WERI-Rb-1 (cell line): ENCODE measurements around the gene DYNC1LI2.
"Not testable (repeated sequence)": the region's sequence is repeated elsewhere in the genome, so short reads cannot be mapped to it uniquely, and the experiment has no call there.

Source experiments
- DNase-seq: peaks from one replicate; pipeline ENCODE4 v3.0.0-alpha.2; 2020
- H3K27ac ChIP-seq: fragments of 250-450 bp; sonication (Bioruptor Pico); 2 replicates; pipeline ENCODE4 v1.5.1; 2020; ENCODE audit warnings: mild to moderate bottlenecking, moderate library complexity
- H3K27me3 ChIP-seq: fragments of 250-450 bp; sonication (Bioruptor Pico); 2 replicates; pipeline ENCODE4 v1.5.1; 2021; ENCODE audit warnings: mild to moderate bottlenecking, low read depth, moderate library complexity; ENCODE audit not compliant: insufficient read depth, severe bottlenecking
- H3K36me3 ChIP-seq: fragments of 250-450 bp; sonication (Bioruptor Pico); 2 replicates; pipeline ENCODE4 v1.5.1; 2020; ENCODE audit warnings: mild to moderate bottlenecking, moderate library complexity
- H3K4me3 ChIP-seq: 2 replicates; pipeline ENCODE4 v1.5.1; 2011; ENCODE audit warnings: low read depth, mild to moderate bottlenecking, control low read depth, low read length
- H3K9me3 ChIP-seq: fragments of 250-450 bp; sonication (Bioruptor Pico); 2 replicates; pipeline ENCODE4 v1.5.1; 2021; ENCODE audit warnings: mild to moderate bottlenecking, moderate library complexity; ENCODE audit not compliant: severe bottlenecking
- TF ChIP-seq, protein P1 (sequence below): IDR thresholded peaks from 2 replicates; pipeline ENCODE4 v1.5.1; 2011; ENCODE audit warnings: low read depth, mild to moderate bottlenecking, control low read depth, inconsistent platforms, low read length

Gene DYNC1LI2

DNA sequence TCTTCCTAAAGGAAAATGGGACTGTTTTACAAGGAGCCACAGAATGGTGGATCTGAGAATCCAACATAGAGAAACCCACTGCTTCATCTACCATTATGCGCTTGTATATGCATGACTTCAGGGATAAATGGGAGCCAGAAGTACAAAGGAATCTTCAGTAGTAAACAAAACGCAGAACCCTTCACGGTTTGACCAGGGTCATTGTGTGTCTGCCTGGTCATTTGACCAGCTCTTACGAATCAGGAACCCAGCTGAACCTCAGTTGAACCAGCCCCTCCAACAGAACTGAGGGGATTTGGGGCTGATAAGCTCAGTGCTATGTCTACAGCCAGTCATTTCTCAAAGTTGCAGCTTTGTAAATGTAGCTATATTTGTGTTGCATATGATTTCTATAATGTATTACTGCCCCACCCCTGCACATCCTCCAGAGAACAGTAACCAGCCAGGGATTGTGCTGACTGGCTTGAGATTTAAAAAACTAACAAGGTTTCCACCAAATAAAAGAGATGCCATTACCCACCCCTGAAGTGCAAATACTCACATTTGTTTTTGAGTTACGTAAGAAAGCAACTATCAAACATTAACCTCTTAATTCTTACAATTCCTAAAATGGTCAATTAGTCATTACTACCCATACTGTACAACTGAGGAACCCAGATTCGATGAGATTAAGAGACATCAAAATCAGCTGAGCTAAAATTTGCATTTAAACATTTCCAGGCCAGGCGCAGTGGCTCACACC lies 61.1 kb downstream of the DYNC1LI2 start:
- Histone ChIP-seq H3K9me3 (no peaks in the 10 kb centered on the region), H3K36me3 (no peaks in the 10 kb centered on the region; the same call in 1 of the 2 replicates), H3K27ac (no peak overlapping the region), H3K4me3 (no peak overlapping the region), H3K27me3 (no peaks in the 10 kb centered on the region)
- TF ChIP-seq, protein P1, sequence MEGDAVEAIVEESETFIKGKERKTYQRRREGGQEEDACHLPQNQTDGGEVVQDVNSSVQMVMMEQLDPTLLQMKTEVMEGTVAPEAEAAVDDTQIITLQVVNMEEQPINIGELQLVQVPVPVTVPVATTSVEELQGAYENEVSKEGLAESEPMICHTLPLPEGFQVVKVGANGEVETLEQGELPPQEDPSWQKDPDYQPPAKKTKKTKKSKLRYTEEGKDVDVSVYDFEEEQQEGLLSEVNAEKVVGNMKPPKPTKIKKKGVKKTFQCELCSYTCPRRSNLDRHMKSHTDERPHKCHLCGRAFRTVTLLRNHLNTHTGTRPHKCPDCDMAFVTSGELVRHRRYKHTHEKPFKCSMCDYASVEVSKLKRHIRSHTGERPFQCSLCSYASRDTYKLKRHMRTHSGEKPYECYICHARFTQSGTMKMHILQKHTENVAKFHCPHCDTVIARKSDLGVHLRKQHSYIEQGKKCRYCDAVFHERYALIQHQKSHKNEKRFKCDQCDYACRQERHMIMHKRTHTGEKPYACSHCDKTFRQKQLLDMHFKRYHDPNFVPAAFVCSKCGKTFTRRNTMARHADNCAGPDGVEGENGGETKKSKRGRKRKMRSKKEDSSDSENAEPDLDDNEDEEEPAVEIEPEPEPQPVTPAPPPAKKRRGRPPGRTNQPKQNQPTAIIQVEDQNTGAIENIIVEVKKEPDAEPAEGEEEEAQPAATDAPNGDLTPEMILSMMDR = no peak
- DNase-seq = no peak

DNA sequence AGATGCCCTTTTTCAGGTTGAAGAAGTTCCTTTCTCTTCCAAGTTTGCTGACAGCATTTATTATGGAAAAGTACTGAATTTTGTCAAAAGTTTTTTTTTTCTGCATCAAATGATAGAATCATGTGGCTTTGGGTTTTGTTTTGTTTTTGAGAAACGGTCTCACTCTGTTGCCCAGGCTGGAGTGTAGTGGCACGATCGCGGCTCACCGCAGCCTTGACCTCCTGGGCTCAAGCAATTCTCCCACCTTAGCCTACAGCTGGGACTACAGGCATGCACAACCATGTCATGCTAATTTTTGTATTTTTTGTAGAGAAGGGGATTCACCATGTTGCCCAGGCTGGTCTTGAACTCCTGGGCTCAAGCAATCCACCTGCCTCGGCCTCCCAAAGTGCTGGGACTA lies 62.1 kb downstream of the DYNC1LI2 start:
- no peaks in the 10 kb centered on the region; the same call in 1 of the 2 replicates for H3K36me3 ChIP-seq
- TF ChIP-seq, protein P1 = no peak
- no peaks in the 10 kb centered on the region for H3K27me3 ChIP-seq
- no peak overlapping the region for H3K4me3 ChIP-seq
- no peaks in the 10 kb centered on the region for H3K9me3 ChIP-seq
- H3K27ac ChIP-seq = no peak overlapping the region
- DNase-seq = no peak

DNA sequence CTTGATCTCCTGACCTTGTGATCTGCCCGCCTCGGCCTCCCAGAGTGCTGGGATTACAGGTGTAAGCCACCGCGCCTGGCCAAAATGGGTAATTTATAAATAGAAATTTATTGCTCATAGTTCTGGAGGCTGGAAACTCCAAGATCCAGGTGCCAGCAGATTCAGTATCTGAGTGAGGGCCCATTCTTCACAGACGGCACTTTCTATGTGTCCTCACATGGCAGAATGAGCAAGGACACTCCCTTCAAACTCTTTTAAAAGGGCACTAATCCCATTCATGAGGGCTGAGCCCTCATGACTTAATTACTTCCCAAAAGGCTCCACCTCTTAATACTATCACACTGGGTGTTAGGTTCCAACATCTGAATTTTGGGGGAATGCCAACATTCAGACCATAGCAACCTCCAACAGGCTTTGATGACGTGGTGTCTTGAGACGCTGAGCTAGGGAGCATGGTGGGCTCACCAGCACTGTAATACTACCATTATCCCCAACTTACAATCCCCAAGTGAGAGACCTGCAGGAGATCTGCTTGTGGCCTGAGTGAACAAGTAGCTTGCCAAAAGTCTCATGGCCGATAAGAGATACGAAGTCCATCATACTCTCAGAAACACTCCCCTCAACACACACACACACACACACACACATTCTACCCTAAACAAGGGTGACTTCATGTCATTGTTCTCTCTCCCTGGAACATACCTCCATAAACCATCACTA lies 63.3 kb downstream of the DYNC1LI2 start:
- Histone ChIP-seq H3K4me3 (no peak overlapping the region), H3K27me3 (no peaks in the 10 kb centered on the region), H3K27ac (no peak overlapping the region), H3K9me3 (no peaks in the 10 kb centered on the region), H3K36me3 (no peaks in the 10 kb centered on the region; the same call in 1 of the 2 replicates)
- TF ChIP-seq, protein P1 = no peak
- no peak for DNase-seq

DNA sequence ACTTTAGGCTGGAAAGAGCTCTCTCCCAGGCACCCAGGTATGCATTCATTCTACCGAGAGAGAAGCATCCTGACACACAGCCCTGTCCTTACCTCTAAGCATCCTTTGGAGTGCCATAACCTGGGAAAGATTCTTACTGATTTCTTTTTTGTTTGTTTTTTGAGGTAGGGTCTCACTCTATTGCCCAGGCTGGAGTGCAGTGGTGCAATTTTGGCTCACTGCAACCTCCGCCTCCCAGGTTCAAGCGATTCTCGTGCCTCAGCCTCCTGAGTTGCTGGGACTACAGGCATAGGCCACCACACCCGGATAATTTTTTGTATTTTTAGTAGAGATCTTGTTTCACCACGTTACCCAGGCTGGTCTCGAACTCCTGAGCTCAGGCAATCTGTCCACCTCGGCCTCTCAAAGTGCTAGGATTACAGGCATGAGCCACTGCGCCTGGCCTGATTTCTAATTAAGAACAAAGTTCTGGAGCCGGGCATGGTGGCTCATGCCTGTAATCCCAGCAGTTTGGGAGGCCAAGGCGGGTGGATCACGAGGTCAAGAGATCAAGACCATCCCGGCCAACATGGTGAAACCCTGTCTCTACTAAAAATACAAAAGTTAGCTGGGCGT lies 65.8 kb downstream of the DYNC1LI2 start:
- not testable (repeated sequence) for H3K27me3 ChIP-seq, H3K9me3 ChIP-seq, H3K4me3 ChIP-seq, DNase-seq, H3K36me3 ChIP-seq, H3K27ac ChIP-seq

DNA sequence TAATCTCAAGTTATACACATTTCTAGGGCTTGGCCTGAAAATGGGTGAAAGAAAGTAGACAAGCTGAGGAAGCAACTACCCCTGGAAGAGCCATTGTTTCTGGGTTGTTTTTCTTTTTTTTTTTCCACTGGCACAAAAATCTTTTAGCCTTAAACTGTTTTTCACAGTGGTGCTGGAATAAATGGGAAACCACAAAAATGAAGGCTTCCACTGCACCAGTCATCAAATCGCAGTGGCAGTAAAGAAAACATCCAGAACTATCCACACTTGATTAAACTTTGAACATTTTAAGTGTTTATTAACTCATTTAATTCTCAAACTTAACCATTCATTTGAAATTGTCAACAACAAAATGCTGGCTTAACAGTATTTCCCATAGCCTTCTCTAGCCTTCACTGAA lies 69.1 kb downstream of the DYNC1LI2 start:
- H3K36me3 ChIP-seq = peaks cover 6% of the 10 kb centered on the region
- DNase-seq = no peak
- no peak overlapping the region for H3K4me3 ChIP-seq
- TF ChIP-seq, protein P1 = no peak
- H3K9me3 ChIP-seq = no peaks in the 10 kb centered on the region
- no peak overlapping the region for H3K27ac ChIP-seq
- no peaks in the 10 kb centered on the region for H3K27me3 ChIP-seq

DNA sequence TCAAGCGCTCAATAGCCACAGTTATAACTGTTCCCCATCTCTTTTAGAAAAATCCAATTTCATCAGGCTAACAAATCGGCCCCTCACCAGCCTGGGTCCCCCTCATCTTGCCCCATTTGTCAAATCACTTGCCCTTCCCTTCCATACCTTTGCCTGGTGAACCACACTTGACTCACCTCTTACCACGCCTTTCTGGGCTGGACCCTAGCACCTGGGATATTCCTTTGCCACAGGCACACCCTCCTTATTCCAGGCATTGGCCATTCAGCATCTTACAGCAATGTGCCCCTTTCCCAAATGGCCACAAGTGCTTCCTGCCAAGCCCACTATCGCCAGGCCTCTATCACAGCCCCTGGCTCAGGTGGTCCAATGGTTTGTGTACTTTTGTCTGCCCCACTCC lies 69.7 kb downstream of the DYNC1LI2 start:
- Histone ChIP-seq H3K9me3 (no peaks in the 10 kb centered on the region), H3K36me3 (peaks cover 6% of the 10 kb centered on the region), H3K4me3 (no peak overlapping the region), H3K27me3 (no peaks in the 10 kb centered on the region), H3K27ac (no peak overlapping the region)
- DNase-seq = no peak
- TF ChIP-seq, protein P1 = no peak
